ENCODE results near the gene TXNL1.

- TF ChIP-seq CTCF (IDR thresholded peaks at IDR 0.05 in 4 of 5, conservative IDR thresholded peaks at IDR 0.05 in 1 of 5) (no peak), POLR2A (IDR thresholded peaks at IDR 0.05) (no peak)
Measured at GRCh38 chr18:56662502-56662901, 24.1 kb upstream of the TXNL1 start.

All from gastrocnemius medialis (tissue), 4 donors.